T47D (cell line): Measurements from ENCODE around the gene WFDC2.
A peak's percentile ranks its signal among the peaks of the same experiment; 100 is the strongest.
"Not testable (repeated sequence)": the region's sequence is repeated elsewhere in the genome, so short reads cannot be mapped to it uniquely, and the experiment has no call there.

ENCODE experiments used
- DNase-seq, 2 experiments: peaks; one replicate each; pipeline versions ENCODE4 v3.0.0 to v3.0.0-alpha.2; 2011 to 2012; ENCODE audit warnings: low read depth in 1 of 2, low spot score in 1 of 2
- JUND ChIP-seq: IDR thresholded peaks from 2 replicates; pipeline ENCODE4 v1.6.1; 2012; ENCODE audit warnings: low read depth
- in situ Hi-C: cut with HindIII; loops from 2 replicates; pipeline ENCODE4 v1.10.0; 2016; ENCODE audit warnings: low sequenced_read_pairs, low pct_unique_long_range_greater_than_20kb

Gene WFDC2

DNA sequence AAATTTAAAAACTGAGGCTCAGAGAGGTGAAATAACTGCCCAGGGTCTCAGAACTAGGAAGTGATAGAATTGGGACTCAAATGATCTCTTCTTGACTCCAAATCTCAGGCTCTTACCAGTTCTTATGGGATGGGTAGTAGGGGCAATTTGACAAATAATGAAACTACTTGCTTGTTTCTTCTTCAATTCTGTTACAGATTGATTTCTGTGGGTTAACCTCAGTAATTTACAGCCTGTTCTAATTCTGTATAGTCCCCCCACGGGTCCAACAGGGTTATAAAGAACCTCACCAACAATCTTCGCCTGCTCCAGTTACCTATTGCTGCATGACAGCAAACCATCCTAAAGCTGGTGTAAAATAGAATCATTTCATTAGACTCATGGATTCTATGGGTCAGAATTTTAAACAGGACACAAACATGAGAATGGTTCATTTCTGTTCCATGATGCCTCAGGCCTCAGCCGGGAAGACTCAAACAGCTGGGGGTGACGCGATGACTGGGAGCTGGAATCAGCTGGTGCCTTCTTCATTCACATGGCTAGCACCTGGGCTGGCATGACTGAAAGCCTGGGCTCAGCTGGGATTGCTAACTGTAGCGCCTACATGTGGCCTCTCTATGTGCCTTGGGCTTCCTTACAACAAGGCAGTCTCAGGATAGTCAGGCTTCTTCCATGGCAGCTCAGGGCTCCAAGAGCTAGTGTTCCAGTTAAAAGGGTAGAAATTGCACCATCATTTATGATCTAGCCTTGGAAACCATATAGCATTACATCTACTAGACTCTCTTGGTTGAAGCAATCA lies 6.6 kb upstream of the WFDC2 start:
- no peak for DNase-seq
- no peak for TF ChIP-seq JUND
- in situ Hi-C loops, result no loop called here

DNA sequence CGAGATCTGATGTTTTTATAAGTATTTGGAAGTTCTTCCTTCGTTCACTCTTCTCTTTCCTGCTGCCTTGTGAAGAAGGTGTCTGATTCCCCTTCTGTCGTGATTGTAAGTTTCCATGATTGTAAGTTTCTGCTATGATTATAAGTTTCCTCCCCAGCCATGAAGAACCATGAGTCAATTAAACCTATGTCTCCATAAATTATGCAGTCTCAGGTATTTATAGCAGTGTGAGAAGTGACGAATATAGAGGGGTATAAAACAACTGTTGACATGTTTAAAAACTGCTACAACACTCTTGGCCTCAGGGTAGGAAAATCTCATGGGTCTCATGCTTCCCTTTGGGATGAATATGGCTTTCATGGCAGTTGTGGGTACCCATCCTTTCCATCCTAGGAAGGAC lies 5.8 kb upstream of the WFDC2 start:
- no peak for TF ChIP-seq JUND
- no peak for DNase-seq
- in situ Hi-C loops, result no loop called here

DNA sequence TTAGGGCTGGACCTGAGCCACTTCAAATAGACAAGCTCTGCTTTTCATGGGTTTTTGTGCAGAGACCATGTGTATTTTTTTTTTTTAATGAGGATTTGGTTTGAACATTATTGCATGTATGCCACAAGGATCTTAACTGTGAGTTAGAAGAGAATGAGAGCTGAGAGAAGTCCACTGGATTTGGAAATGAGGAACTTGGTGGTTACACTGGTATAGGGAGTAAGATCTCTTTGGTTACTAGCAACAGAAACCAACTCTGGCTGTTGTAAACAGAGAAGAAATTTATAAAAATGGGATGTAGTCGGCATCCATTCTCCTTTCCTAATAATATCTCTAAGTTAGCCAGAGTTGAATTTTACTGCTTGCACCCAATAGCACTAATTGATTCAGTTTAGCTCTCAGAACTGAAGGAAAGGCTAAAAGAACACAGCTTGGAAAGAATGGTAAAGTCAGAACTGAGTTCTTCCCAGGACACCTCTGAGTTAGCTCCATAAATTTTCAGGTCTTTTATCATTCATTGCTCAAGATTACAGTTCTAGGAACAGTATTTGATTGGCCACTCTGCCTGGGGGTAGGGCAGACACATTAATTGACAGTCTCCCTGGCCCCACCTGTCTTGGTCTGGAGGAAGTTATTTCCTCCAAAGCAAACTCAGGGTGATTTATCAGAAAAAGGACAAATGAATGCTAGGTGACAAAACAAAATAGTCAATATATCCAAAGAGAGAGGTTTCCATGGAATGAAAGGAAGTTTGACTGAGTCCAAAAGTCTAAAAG lies 3.9 kb upstream of the WFDC2 start:
- no peak for TF ChIP-seq JUND
- in situ Hi-C loops, result no loop called here
- no peak for DNase-seq

DNA sequence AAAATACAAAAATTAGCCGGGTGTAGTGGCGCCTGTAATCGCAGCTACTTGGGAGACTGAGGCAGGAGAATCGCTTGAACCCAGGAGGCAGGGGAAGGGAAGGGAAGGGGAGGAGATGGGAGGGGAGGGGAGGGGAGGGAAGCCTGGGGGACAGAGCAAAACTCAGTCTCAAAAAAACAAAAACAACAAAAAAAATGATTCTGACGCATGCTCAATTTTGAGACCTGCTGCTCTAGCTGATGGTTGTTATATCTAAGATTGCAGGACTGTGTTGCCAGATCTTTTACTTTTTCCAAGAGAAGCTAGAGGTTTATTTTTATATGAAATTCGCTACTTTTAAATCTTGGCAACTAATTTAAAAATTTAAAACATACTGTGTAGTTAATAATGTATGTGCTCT lies 2.4 kb upstream of the WFDC2 start:
- DNase-seq, result no peak
- TF ChIP-seq JUND, result no peak
- in situ Hi-C loops, result no loop called here

DNA sequence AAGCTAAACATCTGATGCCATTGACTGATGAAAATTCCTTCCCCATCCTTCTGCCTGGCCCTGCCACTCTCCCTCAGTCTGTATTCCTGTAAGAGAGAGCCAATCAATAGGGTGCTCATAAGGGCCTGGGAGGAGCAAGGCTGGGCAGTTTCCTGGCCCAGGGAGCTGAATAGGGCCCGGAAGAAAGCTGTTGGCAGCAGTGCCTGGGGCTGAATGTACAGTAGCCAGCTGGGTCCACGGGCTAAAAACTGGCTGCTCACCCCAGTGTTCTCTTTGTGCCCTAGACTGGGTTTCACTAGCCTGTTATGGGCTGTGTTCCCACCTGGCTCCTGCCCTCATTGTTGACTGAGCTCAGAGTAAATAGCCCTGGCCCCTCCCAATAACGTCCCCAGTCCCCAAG lies 1.7 kb upstream of the WFDC2 start:
- no peak for DNase-seq
- no peak for TF ChIP-seq JUND
- in situ Hi-C loops, result no loop called here

DNA sequence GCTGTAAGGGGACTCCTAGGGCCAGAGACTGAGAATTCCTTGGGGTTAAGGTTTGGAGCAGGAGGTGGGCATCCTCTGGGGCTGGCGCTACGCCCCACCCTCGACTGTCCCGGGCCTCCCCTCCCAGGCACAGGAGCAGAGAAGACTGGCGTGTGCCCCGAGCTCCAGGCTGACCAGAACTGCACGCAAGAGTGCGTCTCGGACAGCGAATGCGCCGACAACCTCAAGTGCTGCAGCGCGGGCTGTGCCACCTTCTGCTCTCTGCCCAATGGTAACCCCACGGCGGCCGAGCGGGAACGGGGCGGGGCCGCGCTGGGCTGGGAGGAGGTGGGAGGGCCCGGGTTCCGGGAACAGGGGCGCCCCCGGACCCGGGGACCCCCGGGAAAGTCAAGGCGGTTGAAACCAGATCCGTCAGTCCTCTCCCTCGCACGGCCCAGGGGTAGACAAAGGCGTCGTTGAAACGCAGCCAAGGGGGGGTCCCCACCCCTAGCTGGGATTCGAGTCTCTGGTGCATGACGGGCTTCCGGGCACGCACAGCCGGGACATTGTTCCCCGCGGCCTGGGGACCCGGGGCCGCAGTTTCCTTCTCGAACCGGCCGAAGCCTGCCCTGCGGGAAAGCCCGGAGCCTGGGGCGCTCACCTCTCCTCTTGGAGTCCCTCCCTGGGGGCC lies 844 bp downstream of the WFDC2 start:
- TF ChIP-seq JUND, result no peak
- in situ Hi-C loops, result no loop called here
- DNase-seq, result peak in 1 of 2 experiments; percentile 59

DNA sequence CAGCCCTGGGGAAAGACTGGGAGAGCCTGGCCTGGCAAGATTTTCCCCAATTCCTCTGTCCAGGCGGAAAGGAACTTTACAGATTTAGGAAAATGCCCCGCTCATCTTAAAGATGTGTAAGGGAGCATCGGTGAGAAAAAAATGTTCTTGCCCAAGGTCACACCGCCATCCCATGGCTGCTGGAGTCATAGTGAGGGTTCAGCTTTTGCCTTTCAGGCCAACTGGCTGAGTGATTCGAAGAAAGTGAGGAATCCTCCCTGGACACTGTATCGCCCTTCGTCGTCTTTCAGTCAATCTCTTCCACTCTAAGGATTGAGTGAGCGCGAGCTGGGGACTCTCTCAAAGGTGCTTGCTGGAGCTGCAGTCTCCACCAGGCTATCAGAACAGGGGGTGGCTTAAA lies 1.4 kb downstream of the WFDC2 start:
- TF ChIP-seq JUND, result no peak
- peak in 1 of 2 experiments; percentile 47 for DNase-seq
- in situ Hi-C loops, result no loop called here

DNA sequence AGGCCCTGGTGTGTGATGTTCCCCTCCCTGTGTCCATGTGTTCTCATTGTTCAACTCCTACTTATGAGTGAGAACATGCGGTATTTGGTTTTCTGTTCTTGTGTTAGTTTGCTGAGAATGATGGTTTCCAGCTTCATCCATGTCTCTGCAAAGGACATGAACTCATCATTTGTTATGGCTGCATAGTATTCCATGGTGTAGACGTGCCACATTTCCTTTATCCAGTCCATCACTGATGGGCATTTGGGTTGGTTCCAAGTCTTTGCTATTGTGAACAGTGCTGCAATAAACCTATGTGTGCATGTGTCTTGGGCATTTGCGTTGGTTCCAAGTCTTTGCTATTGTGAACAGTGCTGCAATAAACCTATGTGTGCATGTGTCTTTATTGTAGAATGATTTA lies 2.7 kb downstream of the WFDC2 start:
- DNase-seq, in situ Hi-C loops: not testable (repeated sequence)

DNA sequence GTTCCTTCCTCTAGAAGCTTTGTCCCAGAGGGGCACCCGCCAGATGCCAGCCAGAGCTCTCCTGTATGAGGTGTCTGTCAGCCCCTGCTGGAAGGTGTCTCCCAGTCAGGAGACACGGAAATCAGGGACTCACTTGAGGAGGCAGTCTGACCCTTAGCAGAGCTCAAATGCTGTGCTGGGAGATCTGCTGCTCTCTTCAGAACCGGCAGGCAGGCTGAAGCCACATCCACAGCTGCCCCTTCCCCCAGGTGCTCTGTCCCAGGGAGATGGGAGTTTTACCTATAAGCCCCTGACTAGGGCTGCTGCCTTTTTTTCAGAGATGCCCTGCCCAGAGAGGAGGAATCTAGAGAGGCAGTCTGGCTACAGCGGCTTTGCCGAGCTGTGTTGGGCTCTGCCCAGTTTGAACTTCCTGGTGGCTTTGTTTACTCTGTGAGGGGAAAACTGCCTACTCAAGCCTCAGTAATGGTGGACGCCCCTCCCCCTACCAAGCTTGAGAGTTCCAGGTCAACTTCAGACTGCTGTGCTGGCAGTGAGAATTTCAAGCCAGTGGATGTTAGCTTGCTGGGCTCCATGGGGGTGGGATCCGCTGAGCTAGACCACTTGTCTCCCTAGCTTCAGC lies 8.1 kb downstream of the WFDC2 start:
- in situ Hi-C loops, DNase-seq: not testable (repeated sequence)

DNA sequence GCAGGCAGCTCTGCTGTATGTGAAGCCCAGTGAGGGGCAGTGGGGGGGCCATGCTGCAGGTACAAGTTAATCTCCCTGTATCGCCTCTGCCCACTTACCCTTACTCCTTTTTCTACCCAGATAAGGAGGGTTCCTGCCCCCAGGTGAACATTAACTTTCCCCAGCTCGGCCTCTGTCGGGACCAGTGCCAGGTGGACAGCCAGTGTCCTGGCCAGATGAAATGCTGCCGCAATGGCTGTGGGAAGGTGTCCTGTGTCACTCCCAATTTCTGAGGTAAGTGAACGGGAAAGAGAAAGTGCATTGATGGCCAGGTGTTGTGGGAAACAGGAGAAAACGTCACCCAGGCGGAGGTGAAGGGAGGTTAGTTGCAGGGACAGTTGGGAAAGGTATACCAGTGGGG lies 10.3 kb downstream of the WFDC2 start:
- no peak for TF ChIP-seq JUND
- in situ Hi-C loops, result no loop called here
- DNase-seq, result no peak

DNA sequence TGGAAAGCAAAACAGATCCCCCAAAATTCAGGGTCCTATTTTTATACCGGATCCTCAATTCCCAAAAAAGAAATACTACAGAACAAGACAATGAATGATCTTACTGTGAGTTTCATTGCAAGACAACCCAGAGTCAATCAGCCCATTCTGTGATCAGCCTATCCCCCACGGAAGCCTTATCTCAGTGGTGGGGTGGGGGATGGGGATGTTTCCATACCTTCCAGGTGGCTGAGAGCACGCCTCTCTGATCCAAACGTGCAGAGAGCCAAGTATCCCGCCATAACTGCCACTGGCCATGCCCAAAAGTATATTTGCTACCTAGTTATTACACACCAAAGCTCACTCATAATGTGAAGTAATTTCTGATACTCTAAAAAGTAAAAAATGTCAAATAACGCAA lies 15.1 kb downstream of the WFDC2 start:
- in situ Hi-C loops, result no loop called here
- no peak for TF ChIP-seq JUND
- no peak for DNase-seq

DNA sequence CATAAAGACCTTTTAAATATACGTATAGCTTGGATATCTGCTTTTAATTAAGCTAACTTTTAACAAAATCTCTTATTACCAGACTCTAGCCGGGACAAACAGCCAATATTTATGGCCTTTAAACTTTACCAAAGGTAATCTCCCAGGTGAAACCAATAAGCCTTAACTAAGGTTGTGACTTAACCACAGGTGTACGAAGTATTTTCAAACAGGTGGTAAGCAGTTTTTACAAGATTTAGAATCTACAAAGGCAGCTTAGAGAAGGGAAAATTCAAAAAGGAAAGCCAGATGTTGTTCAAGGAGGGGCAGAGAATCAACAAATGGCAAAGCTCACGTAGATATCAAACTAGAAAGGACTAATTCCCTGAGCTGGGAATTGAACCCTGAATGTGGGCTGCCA lies 15.8 kb downstream of the WFDC2 start:
- DNase-seq, result no peak
- in situ Hi-C loops, result no loop called here
- TF ChIP-seq JUND, result no peak

DNA sequence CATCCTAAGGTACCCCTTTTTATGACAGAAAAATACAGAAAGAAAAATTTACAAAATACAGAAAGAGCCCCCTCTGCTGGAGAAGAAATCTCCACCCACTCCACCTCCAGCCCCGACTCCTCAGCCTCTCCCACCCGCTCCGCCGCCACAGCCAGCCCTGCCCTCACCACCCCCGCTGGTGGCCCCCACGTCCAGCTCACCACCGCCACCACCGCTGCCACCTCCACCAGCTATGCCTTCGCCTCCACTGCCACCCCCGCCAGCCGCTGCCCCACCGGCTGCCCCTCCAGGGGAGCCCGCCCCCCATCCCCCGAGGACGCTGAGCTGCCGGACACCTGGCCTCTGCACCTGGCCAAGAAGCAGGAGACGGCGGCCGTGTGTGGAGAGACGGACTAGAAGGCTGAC lies 17.7 kb downstream of the WFDC2 start:
- DNase-seq, result no peak
- no peak for TF ChIP-seq JUND
- in situ Hi-C loops, result no loop called here
